Suprapubic skin (tissue), 3 donors: ENCODE measurements around the gene DHX35.

ENCODE experiments used
- CTCF ChIP-seq, 2 donors: fragments of 200-600 bp in 1 of 2; fragments of 450-650 bp in 1 of 2; sonication (generic) in 1 of 2; IDR thresholded peaks; one replicate each; pipeline ENCODE4 v1.5.1; 2016 to 2019; ENCODE audit warnings: antibody characterized with exemption in 2 of 2, mild to moderate bottlenecking in 1 of 2, moderate library complexity in 1 of 2
- POLR2AphosphoS5 ChIP-seq, 3 donors: sonication (generic); formaldehyde crosslinking; IDR thresholded peaks; one replicate each; pipeline ENCODE4 v1.6.1; 2017; ENCODE audit warnings: antibody characterized with exemption in 3 of 3

DNA sequence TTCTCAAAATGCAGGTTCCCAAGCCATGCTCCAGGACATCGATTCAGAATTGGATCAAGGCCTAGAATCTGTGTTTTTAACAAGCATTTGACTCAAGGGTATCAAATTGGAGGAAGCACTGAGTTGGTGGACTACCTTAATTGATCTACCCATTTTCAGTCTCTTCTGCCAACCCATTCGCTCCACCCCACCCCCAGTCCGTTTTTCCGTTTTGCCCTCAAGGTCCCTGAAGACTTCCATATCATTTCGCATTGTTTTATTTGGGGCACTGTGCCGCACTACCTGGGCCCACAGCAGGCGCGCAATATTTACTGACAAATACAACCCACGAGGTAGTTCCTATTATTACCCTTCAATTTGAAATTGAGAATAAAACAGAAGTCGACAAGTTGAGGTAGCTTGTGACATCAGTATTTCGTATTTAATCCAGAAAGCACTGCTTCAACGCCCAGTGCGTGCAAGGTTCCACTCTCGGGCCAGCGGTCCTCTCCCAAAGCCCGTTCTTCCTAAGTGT, 557 bp upstream of the DHX35 start:
- no peak for TF ChIP-seq POLR2AphosphoS5 (IDR thresholded peaks at IDR 0.05)
- no peak for TF ChIP-seq CTCF (IDR thresholded peaks at IDR 0.05)
